Colonic mucosa (tissue), 4 donors: ENCODE measurements around the gene FMC1. TPM values are rescaled to one million over a fixed set of nuclear protein-coding genes. Genes with fewer than 3 reads are reported as not detected.

ENCODE experiments used
- DNase-seq: peaks from one replicate; pipeline ENCODE4 v3.0.0-alpha.2; 2020
- H3K27ac ChIP-seq: fragments of 200-600 bp; one replicate; pipeline ENCODE4 v1.8.0; 2021
- H3K27me3 ChIP-seq: fragments of 200-600 bp; one replicate; pipeline ENCODE4 v1.8.0; 2021
- H3K36me3 ChIP-seq: fragments of 200-600 bp; one replicate; pipeline ENCODE4 v1.8.0; 2021
- H3K4me1 ChIP-seq: fragments of 200-600 bp; one replicate; pipeline ENCODE4 v1.8.0; 2021; ENCODE audit warnings: mild to moderate bottlenecking
- H3K4me3 ChIP-seq: fragments of 200-600 bp; one replicate; pipeline ENCODE4 v1.8.0; 2021
- H3K9ac ChIP-seq, 2 donors: one replicate each; pipeline ENCODE4 v1.7.0; 2013; ENCODE audit warnings: control low read depth in 2 of 2, low read depth in 2 of 2, low read length in 2 of 2
- H3K9me3 ChIP-seq: fragments of 200-600 bp; one replicate; pipeline ENCODE4 v1.8.0; 2021
- intact Hi-C: fragments of 100-400 bp; cut with DNase I; formaldehyde crosslinking; loops from one replicate; pipeline ENCODE4 v1.14.1; 2022
- total RNA-seq, 2 donors: library from RNA; stranded (reverse); fragmentation: NEBNext Ultra II Directional in 1 of 2; extraction: Animal tissue kit (Norgen Biotek cat#: 25700) in 1 of 2; gene quantifications; one replicate each; pipeline ENCODE4 v1.2.1, GENCODE V29; 2021
- TF ChIP-seq, protein P1 (sequence below): fragments of 200-600 bp; IDR thresholded peaks from one replicate; pipeline ENCODE4 v1.8.0; 2022; ENCODE audit warnings: antibody characterized with exemption, mild to moderate bottlenecking
- donor health status: healthy.
- donor health status: DM: no; HTN: no; CAD: no.
- donor health status: DM: no; HTN: no; CAD: no.

FMC1 gene
- total RNA-seq, 2 donors from 2014 or later, result 21.6 to 23.0 TPM

DNA sequence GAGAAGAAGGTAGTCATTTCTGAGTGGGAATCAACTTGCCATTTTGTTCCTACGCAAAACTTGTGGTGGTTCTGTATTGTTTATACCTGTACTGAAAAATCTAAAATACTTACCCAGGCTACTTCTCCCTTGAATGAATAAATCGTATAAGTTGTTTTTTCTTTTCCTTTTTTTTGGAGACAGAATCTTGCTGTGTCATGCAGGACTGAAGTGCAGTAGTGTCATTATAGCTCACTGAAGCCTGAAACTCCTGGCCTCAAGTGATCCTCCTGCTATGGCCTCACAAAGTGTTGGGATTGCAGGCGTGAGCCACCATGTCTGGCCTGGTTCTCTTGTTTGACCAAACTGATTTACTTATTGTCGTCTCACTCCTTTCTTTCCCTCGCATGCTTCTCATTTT is 46.5 kb downstream of the FMC1 start:
- H3K4me1 ChIP-seq, result no peaks in the 10 kb centered on the region
- H3K27ac ChIP-seq, result no peak overlapping the region
- H3K9ac ChIP-seq, result no peak overlapping the region
- H3K36me3 ChIP-seq, result no peaks in the 10 kb centered on the region
- no peak overlapping the region for H3K4me3 ChIP-seq
- H3K27me3 ChIP-seq, result no peaks in the 10 kb centered on the region
- DNase-seq, result no peak
- intact Hi-C loops, result no loop called here
- no peaks in the 10 kb centered on the region for H3K9me3 ChIP-seq
- TF ChIP-seq, protein P1, sequence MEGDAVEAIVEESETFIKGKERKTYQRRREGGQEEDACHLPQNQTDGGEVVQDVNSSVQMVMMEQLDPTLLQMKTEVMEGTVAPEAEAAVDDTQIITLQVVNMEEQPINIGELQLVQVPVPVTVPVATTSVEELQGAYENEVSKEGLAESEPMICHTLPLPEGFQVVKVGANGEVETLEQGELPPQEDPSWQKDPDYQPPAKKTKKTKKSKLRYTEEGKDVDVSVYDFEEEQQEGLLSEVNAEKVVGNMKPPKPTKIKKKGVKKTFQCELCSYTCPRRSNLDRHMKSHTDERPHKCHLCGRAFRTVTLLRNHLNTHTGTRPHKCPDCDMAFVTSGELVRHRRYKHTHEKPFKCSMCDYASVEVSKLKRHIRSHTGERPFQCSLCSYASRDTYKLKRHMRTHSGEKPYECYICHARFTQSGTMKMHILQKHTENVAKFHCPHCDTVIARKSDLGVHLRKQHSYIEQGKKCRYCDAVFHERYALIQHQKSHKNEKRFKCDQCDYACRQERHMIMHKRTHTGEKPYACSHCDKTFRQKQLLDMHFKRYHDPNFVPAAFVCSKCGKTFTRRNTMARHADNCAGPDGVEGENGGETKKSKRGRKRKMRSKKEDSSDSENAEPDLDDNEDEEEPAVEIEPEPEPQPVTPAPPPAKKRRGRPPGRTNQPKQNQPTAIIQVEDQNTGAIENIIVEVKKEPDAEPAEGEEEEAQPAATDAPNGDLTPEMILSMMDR, result no peak

DNA sequence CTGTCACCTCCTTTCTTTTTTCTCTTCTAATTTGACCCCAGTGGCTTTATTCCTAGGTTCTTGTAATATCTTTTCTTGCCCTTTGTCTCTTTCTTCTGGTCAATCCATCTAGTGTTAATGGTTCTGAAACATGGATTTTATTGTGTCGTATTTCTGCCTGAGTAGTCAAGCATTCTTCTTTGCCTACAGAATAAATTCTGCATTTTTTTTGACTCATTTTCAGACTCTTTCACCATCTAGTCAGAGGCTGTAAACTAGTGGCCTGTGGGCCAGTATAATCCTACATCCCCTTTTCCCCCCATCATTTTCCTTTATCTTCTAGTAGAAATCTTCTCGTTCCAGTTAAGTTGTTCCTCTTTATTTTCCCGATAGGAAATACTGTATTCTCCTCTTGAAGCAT is 48.0 kb downstream of the FMC1 start:
- Histone ChIP-seq H3K9ac (no peak overlapping the region), H3K4me1 (no peaks in the 10 kb centered on the region), H3K9me3 (no peaks in the 10 kb centered on the region), H3K4me3 (no peak overlapping the region), H3K27me3 (no peaks in the 10 kb centered on the region), H3K36me3 (no peaks in the 10 kb centered on the region), H3K27ac (no peak overlapping the region)
- no peak for DNase-seq
- intact Hi-C loops, result no loop called here
- TF ChIP-seq, protein P1, result no peak

DNA sequence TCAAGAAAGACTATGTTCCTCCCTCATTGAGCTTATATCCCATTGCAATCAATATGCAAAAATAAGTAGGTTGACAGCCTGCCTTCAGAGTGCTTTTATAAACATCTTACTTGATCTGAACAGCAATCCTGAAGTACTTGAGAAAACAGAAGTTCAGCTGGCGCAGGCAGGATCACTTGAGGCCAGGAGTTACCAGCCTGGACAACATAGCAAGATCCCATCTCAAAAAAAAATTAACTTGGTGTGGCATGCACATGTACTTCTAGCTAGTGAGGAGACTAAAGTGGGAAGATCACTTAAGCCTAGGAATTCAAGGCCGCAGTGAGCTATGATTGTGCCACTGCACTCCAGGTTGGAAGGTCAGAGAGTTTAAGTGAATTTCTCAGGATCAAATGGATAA is 48.6 kb downstream of the FMC1 start:
- H3K27me3 ChIP-seq, result no peaks in the 10 kb centered on the region
- H3K9me3 ChIP-seq, result no peaks in the 10 kb centered on the region
- H3K9ac ChIP-seq, result no peak overlapping the region
- H3K4me3 ChIP-seq, result no peak overlapping the region
- H3K27ac ChIP-seq, result no peak overlapping the region
- TF ChIP-seq, protein P1, result no peak
- DNase-seq, result no peak
- no peaks in the 10 kb centered on the region for H3K36me3 ChIP-seq
- H3K4me1 ChIP-seq, result no peaks in the 10 kb centered on the region
- intact Hi-C loops, result no loop called here

DNA sequence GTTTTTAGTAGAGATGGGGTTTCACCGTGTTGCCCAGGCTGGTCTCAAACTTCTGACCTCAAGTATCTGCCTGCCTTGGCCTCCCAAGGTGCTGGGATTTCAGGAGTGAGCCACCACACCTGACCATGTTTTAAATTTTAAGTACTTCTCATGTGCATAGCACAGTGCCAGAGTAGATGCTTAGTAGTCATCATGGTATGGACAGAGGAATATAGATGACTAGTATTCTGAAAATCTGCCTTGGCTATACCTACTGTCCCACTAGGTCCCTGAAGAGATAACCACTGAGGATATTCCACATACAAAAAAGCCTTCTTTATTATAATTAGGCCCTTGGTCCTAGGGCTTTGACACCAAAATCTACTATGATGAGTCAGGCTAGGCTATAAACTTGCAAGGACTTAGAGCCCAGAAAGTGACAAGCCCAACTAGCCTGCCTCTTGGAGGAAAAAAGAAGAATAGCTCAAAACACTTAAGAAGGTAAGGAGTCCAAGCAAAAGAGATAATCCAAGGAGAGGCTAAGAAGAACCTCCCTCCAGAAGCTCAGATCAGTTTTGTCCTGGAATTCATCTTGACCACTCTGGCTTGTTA is 52.6 kb downstream of the FMC1 start:
- no peak overlapping the region for H3K9ac ChIP-seq
- intact Hi-C loops, result no loop called here
- no peaks in the 10 kb centered on the region for H3K4me1 ChIP-seq
- no peaks in the 10 kb centered on the region for H3K36me3 ChIP-seq
- H3K27me3 ChIP-seq, result no peaks in the 10 kb centered on the region
- TF ChIP-seq, protein P1, result no peak
- no peak for DNase-seq
- H3K4me3 ChIP-seq, result no peak overlapping the region
- H3K9me3 ChIP-seq, result no peaks in the 10 kb centered on the region
- no peak overlapping the region for H3K27ac ChIP-seq

DNA sequence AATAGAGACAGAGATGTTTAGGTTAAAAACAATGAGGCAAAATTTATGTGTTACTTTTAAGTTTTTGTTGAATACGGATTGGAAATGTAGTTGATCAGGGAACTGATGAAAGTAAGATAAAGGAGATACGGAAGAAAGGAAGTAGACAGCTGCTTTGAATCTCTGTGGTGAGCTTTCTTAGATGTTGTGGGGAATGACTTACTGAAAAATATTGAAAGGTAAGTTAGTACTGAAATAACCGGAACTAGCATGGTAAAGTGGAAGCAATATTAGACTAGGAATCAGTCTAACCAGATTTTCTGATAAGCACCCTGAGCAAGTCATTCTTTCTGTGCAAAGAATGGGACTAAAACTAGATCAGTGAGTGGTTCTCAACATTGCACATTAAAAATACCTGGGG is 53.4 kb downstream of the FMC1 start:
- no peak for DNase-seq
- Histone ChIP-seq H3K36me3 (no peaks in the 10 kb centered on the region), H3K4me1 (no peaks in the 10 kb centered on the region), H3K27ac (no peak overlapping the region), H3K9ac (no peak overlapping the region), H3K27me3 (no peaks in the 10 kb centered on the region), H3K4me3 (no peak overlapping the region), H3K9me3 (no peaks in the 10 kb centered on the region)
- TF ChIP-seq, protein P1, result no peak
- intact Hi-C loops, result no loop called here

Other genes starting within 250 kb of the FMC1 start
- gene ZC3HAV1, start 231.6 kb upstream of the FMC1 start, total RNA-seq, result 10 to 100 TPM; 29.0 to 33.8 TPM
- 10 to 100 TPM; 14.4 to 19.3 TPM for gene UBN2, start 110.1 kb upstream of the FMC1 start, total RNA-seq
- 100 to 1,000 TPM in 1 of 2 donors, 10 to 100 TPM in 1; 61.3 to 107 TPM for gene LUC7L2, start 18.6 kb downstream of the FMC1 start, total RNA-seq
- 1 to 10 TPM in 1 of 2 donors, under 1 TPM in 1; 0.24 to 1.7 TPM for gene KLRG2, start 142.3 kb downstream of the FMC1 start, total RNA-seq
- gene CLEC2L, start 182.3 kb downstream of the FMC1 start, total RNA-seq, result not detected